ENCODE measurements around the gene IL36RN. TPM values are rescaled to one million over a fixed set of nuclear protein-coding genes. Genes with fewer than 3 reads are reported as not detected.

The IL36RN gene
- total RNA-seq, 1 donor from 2014 or later: 0.25 TPM

DNA sequence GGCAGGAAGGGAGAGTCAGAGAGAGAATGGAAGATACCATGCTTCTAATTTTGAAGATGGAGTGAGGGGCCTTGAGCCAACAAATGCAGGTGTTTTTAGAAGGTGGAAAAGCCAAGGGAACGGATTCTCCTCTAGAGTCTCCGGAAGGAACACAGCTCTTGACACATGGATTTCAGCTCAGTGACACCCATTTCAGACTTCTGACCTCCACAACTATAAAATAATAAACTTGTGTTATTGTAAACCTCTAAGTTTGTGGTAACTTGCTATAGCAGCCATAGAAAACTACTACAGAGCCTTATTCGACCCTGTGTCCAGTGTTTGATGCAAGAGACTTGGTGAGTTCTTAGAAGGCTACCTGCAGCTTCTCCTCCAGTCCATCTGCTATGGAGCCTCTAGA lies 16.6 kb downstream of the IL36RN start:
- no peak for TF ChIP-seq POLR2A (IDR thresholded peaks at IDR 0.05)
- TF ChIP-seq, protein P1, sequence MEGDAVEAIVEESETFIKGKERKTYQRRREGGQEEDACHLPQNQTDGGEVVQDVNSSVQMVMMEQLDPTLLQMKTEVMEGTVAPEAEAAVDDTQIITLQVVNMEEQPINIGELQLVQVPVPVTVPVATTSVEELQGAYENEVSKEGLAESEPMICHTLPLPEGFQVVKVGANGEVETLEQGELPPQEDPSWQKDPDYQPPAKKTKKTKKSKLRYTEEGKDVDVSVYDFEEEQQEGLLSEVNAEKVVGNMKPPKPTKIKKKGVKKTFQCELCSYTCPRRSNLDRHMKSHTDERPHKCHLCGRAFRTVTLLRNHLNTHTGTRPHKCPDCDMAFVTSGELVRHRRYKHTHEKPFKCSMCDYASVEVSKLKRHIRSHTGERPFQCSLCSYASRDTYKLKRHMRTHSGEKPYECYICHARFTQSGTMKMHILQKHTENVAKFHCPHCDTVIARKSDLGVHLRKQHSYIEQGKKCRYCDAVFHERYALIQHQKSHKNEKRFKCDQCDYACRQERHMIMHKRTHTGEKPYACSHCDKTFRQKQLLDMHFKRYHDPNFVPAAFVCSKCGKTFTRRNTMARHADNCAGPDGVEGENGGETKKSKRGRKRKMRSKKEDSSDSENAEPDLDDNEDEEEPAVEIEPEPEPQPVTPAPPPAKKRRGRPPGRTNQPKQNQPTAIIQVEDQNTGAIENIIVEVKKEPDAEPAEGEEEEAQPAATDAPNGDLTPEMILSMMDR (IDR thresholded peaks at IDR 0.05): no peak
- no peak for TF ChIP-seq POLR2AphosphoS5 (IDR thresholded peaks at IDR 0.05; ENCODE audit: insufficient read depth in 1 of 2, low read depth in 1 of 2)
- H3K36me3 ChIP-seq: no peaks in the 10 kb centered on the region
- no peak overlapping the region for H3K27ac ChIP-seq
- no peaks in the 10 kb centered on the region for H3K27me3 ChIP-seq
- peaks cover 5% of the 10 kb centered on the region for H3K4me1 ChIP-seq
- H3K4me3 ChIP-seq: no peak overlapping the region
- H3K9me3 ChIP-seq: no peaks in the 10 kb centered on the region
- intact Hi-C loops (cut with DNase I): no loop called here
- no peak for DNase-seq (ENCODE audit: extremely low spot score in 2 of 2)

- intact Hi-C loops (cut with DNase I): no loop called here
- TF ChIP-seq POLR2AphosphoS5 (IDR thresholded peaks at IDR 0.05; ENCODE audit: insufficient read depth in 1 of 2, low read depth in 1 of 2): no peak
- Histone ChIP-seq H3K36me3 (no peaks in the 10 kb centered on the region), H3K27me3 (no peaks in the 10 kb centered on the region), H3K4me3 (no peak overlapping the region), H3K4me1 (peaks cover 3% of the 10 kb centered on the region), H3K27ac (no peak overlapping the region), H3K9me3 (no peaks in the 10 kb centered on the region)
- no peak for DNase-seq (ENCODE audit: extremely low spot score in 2 of 2)
Measured at GRCh38 chr2:113076954-113077669, 18.1 kb downstream of the IL36RN start.

GRCh38 chr2:113077921-113078320 lies 18.9 kb downstream of the IL36RN start:
- Histone ChIP-seq H3K4me1 (no peaks in the 10 kb centered on the region), H3K4me3 (no peak overlapping the region), H3K27me3 (no peaks in the 10 kb centered on the region), H3K27ac (peak overlapping the region; percentile 63), H3K9me3 (no peaks in the 10 kb centered on the region), H3K36me3 (no peaks in the 10 kb centered on the region)
- no peak for TF ChIP-seq POLR2A (IDR thresholded peaks at IDR 0.05)
- TF ChIP-seq, protein P1 (IDR thresholded peaks at IDR 0.05): no peak
- intact Hi-C loops (cut with DNase I): no loop called here
- DNase-seq (ENCODE audit: extremely low spot score in 2 of 2): no peak

GRCh38 chr2:113078350-113078839 lies 19.4 kb downstream of the IL36RN start:
- Histone ChIP-seq H3K4me3 (no peak overlapping the region), H3K36me3 (no peaks in the 10 kb centered on the region), H3K9me3 (no peaks in the 10 kb centered on the region), H3K4me1 (no peaks in the 10 kb centered on the region), H3K27ac (peak overlapping the region; percentile 63), H3K27me3 (no peaks in the 10 kb centered on the region)
- intact Hi-C loops (cut with DNase I): no loop called here
- DNase-seq (ENCODE audit: extremely low spot score in 2 of 2): no peak
- TF ChIP-seq POLR2AphosphoS5 (IDR thresholded peaks at IDR 0.05; ENCODE audit: insufficient read depth in 1 of 2, low read depth in 1 of 2): peak in 1 of 2 donors; percentile 8
- TF ChIP-seq, protein P1 (IDR thresholded peaks at IDR 0.05): no peak

DNA sequence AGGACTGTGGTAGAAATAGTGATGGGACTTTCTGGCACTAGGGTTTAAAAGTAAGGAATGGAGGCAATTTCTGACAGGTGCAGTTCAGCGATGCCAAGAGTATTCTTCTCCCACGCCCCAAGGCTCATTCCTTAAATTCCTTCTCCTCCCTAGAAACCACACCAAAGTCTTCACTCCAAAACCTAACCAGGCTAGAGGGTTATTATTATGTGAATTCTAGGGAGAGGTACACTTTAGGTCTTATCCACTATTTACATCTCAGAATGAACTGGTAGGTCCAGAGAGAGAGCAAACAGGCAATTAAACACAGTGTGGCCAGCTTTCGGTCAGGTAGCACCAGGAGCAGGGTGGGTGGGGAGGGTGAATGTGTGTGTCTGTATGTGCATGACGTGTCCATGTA lies 20.1 kb downstream of the IL36RN start:
- Histone ChIP-seq H3K4me1 (no peaks in the 10 kb centered on the region), H3K4me3 (no peak overlapping the region), H3K27me3 (no peaks in the 10 kb centered on the region), H3K9me3 (no peaks in the 10 kb centered on the region), H3K36me3 (no peaks in the 10 kb centered on the region), H3K27ac (no peak overlapping the region)
- TF ChIP-seq POLR2A (IDR thresholded peaks at IDR 0.05) (no peak), POLR2AphosphoS5 (IDR thresholded peaks at IDR 0.05; ENCODE audit: insufficient read depth in 1 of 2, low read depth in 1 of 2) (no peak)
- TF ChIP-seq, protein P1 (IDR thresholded peaks at IDR 0.05): no peak
- intact Hi-C loops (cut with DNase I): no loop called here
- no peak for DNase-seq (ENCODE audit: extremely low spot score in 2 of 2)
